ENCODE data around the gene TRUB1. TPM values are rescaled to one million over a fixed set of nuclear protein-coding genes. Genes with fewer than 3 reads are reported as not detected.

Gene TRUB1
- polyA plus RNA-seq, 1 of the 3 experiments (the other 2 are of a cell fraction): 9.9 TPM

- POLR2A ChIA-PET: no interaction called here
- H3K27me3 ChIP-seq (ENCODE audit: insufficient read depth): no peaks in the 10 kb centered on the region
- no peaks in the 10 kb centered on the region for H3K9me2 ChIP-seq
- no peak overlapping the region for H2AFZ ChIP-seq (ENCODE audit: low read depth)
- no peaks in the 10 kb centered on the region for H3K79me2 ChIP-seq (ENCODE audit: insufficient read depth)
- H3K36me3 ChIP-seq (replicated peaks in 1 of 2; ENCODE audit: control insufficient read depth in 1 of 2, insufficient read depth in 2 of 2, low read length in 1 of 2): no peaks in the 10 kb centered on the region
- 80% methylated on average over 5 of the region's 5 CpGs for WGBS (ENCODE audit: low lambda C conversion rate)
- H3K9ac ChIP-seq: no peak overlapping the region
- H3K4me3 ChIP-seq (ENCODE audit: low read depth in 2 of 2, low read length in 1 of 2): no peak overlapping the region
- TF ChIP-seq GATA2 (CRISPR knock-in tag; IDR thresholded peaks at IDR 0.05) (no peak), NRF1 (IDR thresholded peaks at IDR 0.05; ENCODE audit: low read depth, low read length) (no peak), CHD2 (IDR thresholded peaks at IDR 0.05; ENCODE audit: low read length, partially characterized antibody) (no peak), TEAD4 (IDR thresholded peaks at IDR 0.05; ENCODE audit: borderline replicate concordance, insufficient read depth) (no peak), SIN3A (IDR thresholded peaks at IDR 0.05; ENCODE audit: borderline replicate concordance, low read depth, low read length) (no peak), RXRA (IDR thresholded peaks at IDR 0.05; ENCODE audit: borderline replicate concordance, low read depth) (no peak), ZBTB33 (IDR thresholded peaks at IDR 0.05; ENCODE audit: borderline replicate concordance, low read depth) (no peak), MAX (IDR thresholded peaks at IDR 0.05; ENCODE audit: low read depth) (no peak), SMC3 (IDR thresholded peaks at IDR 0.05; ENCODE audit: low read depth, low read length) (no peak), FOSL2 (IDR thresholded peaks at IDR 0.05; ENCODE audit: borderline replicate concordance, low read depth) (no peak), ELF1 (IDR thresholded peaks at IDR 0.05) (no peak), YY1 (IDR thresholded peaks at IDR 0.05; ENCODE audit: low read depth) (no peak), EP300 (IDR thresholded peaks at IDR 0.05; ENCODE audit: borderline replicate concordance in 1 of 2, low read depth in 1 of 2, low read length in 1 of 2) (no peak), JUND (IDR thresholded peaks at IDR 0.05) (no peak)
- TF ChIP-seq, protein P1, sequence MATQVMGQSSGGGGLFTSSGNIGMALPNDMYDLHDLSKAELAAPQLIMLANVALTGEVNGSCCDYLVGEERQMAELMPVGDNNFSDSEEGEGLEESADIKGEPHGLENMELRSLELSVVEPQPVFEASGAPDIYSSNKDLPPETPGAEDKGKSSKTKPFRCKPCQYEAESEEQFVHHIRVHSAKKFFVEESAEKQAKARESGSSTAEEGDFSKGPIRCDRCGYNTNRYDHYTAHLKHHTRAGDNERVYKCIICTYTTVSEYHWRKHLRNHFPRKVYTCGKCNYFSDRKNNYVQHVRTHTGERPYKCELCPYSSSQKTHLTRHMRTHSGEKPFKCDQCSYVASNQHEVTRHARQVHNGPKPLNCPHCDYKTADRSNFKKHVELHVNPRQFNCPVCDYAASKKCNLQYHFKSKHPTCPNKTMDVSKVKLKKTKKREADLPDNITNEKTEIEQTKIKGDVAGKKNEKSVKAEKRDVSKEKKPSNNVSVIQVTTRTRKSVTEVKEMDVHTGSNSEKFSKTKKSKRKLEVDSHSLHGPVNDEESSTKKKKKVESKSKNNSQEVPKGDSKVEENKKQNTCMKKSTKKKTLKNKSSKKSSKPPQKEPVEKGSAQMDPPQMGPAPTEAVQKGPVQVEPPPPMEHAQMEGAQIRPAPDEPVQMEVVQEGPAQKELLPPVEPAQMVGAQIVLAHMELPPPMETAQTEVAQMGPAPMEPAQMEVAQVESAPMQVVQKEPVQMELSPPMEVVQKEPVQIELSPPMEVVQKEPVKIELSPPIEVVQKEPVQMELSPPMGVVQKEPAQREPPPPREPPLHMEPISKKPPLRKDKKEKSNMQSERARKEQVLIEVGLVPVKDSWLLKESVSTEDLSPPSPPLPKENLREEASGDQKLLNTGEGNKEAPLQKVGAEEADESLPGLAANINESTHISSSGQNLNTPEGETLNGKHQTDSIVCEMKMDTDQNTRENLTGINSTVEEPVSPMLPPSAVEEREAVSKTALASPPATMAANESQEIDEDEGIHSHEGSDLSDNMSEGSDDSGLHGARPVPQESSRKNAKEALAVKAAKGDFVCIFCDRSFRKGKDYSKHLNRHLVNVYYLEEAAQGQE (IDR thresholded peaks at IDR 0.05; ENCODE audit: low read depth, low read length): no peak
- TF ChIP-seq, protein P2, sequence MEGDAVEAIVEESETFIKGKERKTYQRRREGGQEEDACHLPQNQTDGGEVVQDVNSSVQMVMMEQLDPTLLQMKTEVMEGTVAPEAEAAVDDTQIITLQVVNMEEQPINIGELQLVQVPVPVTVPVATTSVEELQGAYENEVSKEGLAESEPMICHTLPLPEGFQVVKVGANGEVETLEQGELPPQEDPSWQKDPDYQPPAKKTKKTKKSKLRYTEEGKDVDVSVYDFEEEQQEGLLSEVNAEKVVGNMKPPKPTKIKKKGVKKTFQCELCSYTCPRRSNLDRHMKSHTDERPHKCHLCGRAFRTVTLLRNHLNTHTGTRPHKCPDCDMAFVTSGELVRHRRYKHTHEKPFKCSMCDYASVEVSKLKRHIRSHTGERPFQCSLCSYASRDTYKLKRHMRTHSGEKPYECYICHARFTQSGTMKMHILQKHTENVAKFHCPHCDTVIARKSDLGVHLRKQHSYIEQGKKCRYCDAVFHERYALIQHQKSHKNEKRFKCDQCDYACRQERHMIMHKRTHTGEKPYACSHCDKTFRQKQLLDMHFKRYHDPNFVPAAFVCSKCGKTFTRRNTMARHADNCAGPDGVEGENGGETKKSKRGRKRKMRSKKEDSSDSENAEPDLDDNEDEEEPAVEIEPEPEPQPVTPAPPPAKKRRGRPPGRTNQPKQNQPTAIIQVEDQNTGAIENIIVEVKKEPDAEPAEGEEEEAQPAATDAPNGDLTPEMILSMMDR (IDR thresholded peaks at IDR 0.05): no peak
- no peak overlapping the region for H3K4me2 ChIP-seq
- H3F3A ChIP-seq (replicated peaks; ENCODE audit: insufficient read depth): peaks cover 2% of the 10 kb centered on the region
- no peak overlapping the region for H3K27ac ChIP-seq (ENCODE audit: low read depth in 2 of 2, low read length in 1 of 2)
- no peak for DNase-seq
- no peaks in the 10 kb centered on the region for H4K20me1 ChIP-seq (ENCODE audit: insufficient read depth)
- no peaks in the 10 kb centered on the region for H3K9me3 ChIP-seq
- CTCF ChIA-PET: interaction anchor here (0.6 to 0.8 kb wide), 2 partner anchors 34 to 425 kb away, joined by 3 read pairs; no protein-coding TSS in a partner anchor
- H3K4me1 ChIP-seq (ENCODE audit: control insufficient read depth in 1 of 2, insufficient read depth in 2 of 2, low read depth in 1 of 2, low read length in 1 of 2): no peaks in the 10 kb centered on the region; a peak in 1 of 4 replicates
Observed at GRCh38 chr10:114911801-114912469, 26.1 kb upstream of the TRUB1 start.

Data from SK-N-SH (cell line).